ENCODE results near the gene NECTIN4. TPM values are rescaled to one million over a fixed set of nuclear protein-coding genes. Genes with fewer than 3 reads are reported as not detected.

The NECTIN4 gene
- polyA plus RNA-seq, 3 donors = 0.07 TPM; not detected in 1

- peaks cover 100% of the 10 kb centered on the region for H3K79me2 ChIP-seq (ENCODE audit: insufficient read depth, low read length)
- peak overlapping the region; percentile 37 for H3K4me2 ChIP-seq (replicated peaks; ENCODE audit: extremely low read depth, low read length, poor library complexity, severe bottlenecking)
- H4K20me1 ChIP-seq (ENCODE audit: insufficient read depth, low read length) = peaks cover 96% of the 10 kb centered on the region
- no peak overlapping the region for H3K9ac ChIP-seq (ENCODE audit: insufficient read depth, low read length, poor library complexity, severe bottlenecking)
- Mint-ChIP-seq H3K36me3 (peaks cover 16 to 39% of the 10 kb centered on the region in 2 donors), H3K4me1 (peaks cover 54% of the 10 kb centered on the region), H3K9me3 (no peaks in the 10 kb centered on the region), H3K27me3 (ENCODE audit: low read depth in 3 of 3) (no peaks in the 10 kb centered on the region), H3K4me3 (peak overlapping the region in 1 of 2 donors; percentile 59), H3K27ac (peak overlapping the region; percentile 75 to 89 (median 82))
- 0% methylated on average over 2 of the region's 2 CpGs for WGBS (ENCODE audit: insufficient coverage)
- H3K9me3 ChIP-seq (replicated peaks in 1 of 2; ENCODE audit: control insufficient read depth in 1 of 2, insufficient read depth in 1 of 2, low read length in 2 of 2) = no peaks in the 10 kb centered on the region
- peaks cover 0 to 18% of the 10 kb centered on the region in 2 donors for H3K36me3 ChIP-seq (replicated peaks in 1 of 2; ENCODE audit: control insufficient read depth in 1 of 2, insufficient read depth in 2 of 2, low read length in 2 of 2)
- intact Hi-C loops (cut with micrococcal nuclease) = no loop called here
- TF ChIP-seq CTCF (IDR thresholded peaks at IDR 0.05) = no peak
- H3K27ac ChIP-seq (ENCODE audit: low read depth in 1 of 2, low read length in 2 of 2) = peak overlapping the region in 1 of 2 donors; percentile 70
- peak overlapping the region in 1 of 3 experiments; percentile 30 for H3K4me3 ChIP-seq (replicated peaks in 1 of 3; ENCODE audit: low read depth in 2 of 3, low read length in 3 of 3)
- H3K4me1 ChIP-seq (ENCODE audit: control insufficient read depth in 1 of 2, insufficient read depth in 2 of 2, low read length in 2 of 2) = peaks cover 31 to 54% of the 10 kb centered on the region in 2 donors
- no peaks in the 10 kb centered on the region for H3K27me3 ChIP-seq (ENCODE audit: control insufficient read depth in 2 of 2, insufficient read depth in 2 of 2, low read length in 2 of 2)
- no peak overlapping the region for H2AFZ ChIP-seq (ENCODE audit: insufficient read depth, low read depth, low read length, poor library complexity, severe bottlenecking)
- peak in 1 of 3 donors; percentile 51 for DNase-seq
These were observed 22.2 kb upstream of the NECTIN4 start for GRCh38 chr1:161111527-161111926.

GRCh38 chr1:161111117-161111516 lies 21.8 kb upstream of the NECTIN4 start:
- intact Hi-C loops (cut with micrococcal nuclease) = no loop called here
- DNase-seq = peak in 2 of 3 donors; percentile 44 to 54
- Mint-ChIP-seq H3K4me1 (peaks cover 50% of the 10 kb centered on the region), H3K27me3 (ENCODE audit: low read depth in 3 of 3) (no peaks in the 10 kb centered on the region), H3K27ac (peak overlapping the region; percentile 75 to 89 (median 82)), H3K9me3 (no peaks in the 10 kb centered on the region), H3K4me3 (peak overlapping the region in 1 of 2 donors; percentile 59), H3K36me3 (peaks cover 16 to 38% of the 10 kb centered on the region in 2 donors)
- Histone ChIP-seq H3K79me2 (ENCODE audit: insufficient read depth, low read length) (peaks cover 100% of the 10 kb centered on the region), H3K27ac (ENCODE audit: low read depth in 1 of 2, low read length in 2 of 2) (peak overlapping the region in 1 of 2 donors; percentile 70), H3K4me1 (ENCODE audit: control insufficient read depth in 1 of 2, insufficient read depth in 2 of 2, low read length in 2 of 2) (peaks cover 30 to 49% of the 10 kb centered on the region in 2 donors), H3K9ac (ENCODE audit: insufficient read depth, low read length, poor library complexity, severe bottlenecking) (no peak overlapping the region), H3K4me2 (replicated peaks; ENCODE audit: extremely low read depth, low read length, poor library complexity, severe bottlenecking) (peak overlapping the region; percentile 37), H4K20me1 (ENCODE audit: insufficient read depth, low read length) (peaks cover 96% of the 10 kb centered on the region), H3K27me3 (ENCODE audit: control insufficient read depth in 2 of 2, insufficient read depth in 2 of 2, low read length in 2 of 2) (no peaks in the 10 kb centered on the region), H2AFZ (ENCODE audit: insufficient read depth, low read depth, low read length, poor library complexity, severe bottlenecking) (no peak overlapping the region), H3K9me3 (replicated peaks in 1 of 2; ENCODE audit: control insufficient read depth in 1 of 2, insufficient read depth in 1 of 2, low read length in 2 of 2) (no peaks in the 10 kb centered on the region), H3K4me3 (replicated peaks in 1 of 3; ENCODE audit: low read depth in 2 of 3, low read length in 3 of 3) (peak overlapping the region in 1 of 3 experiments; percentile 30), H3K36me3 (replicated peaks in 1 of 2; ENCODE audit: control insufficient read depth in 1 of 2, insufficient read depth in 2 of 2, low read length in 2 of 2) (peaks cover 0 to 21% of the 10 kb centered on the region in 2 donors)
- no CpG with 5 or more reads among the region's 3 CpGs for WGBS (ENCODE audit: insufficient coverage)
- TF ChIP-seq CTCF (IDR thresholded peaks at IDR 0.05) = no peak

All from CD14-positive monocyte (primary cell).